GM23338 (cell line): ENCODE results near the gene SH2D3C. TPM values are rescaled to one million over a fixed set of nuclear protein-coding genes. Genes with fewer than 3 reads are reported as not detected.

ENCODE experiments used
- ATAC-seq: fragments of 200-7000 bp; cut with Tn5 transposase; 3 replicates; pipeline ENCODE4 v1.9.1; 2020
- DNase-seq: peaks from one replicate; pipeline ENCODE4 v3.0.0-alpha.2; 2015; ENCODE audit warnings: low spot score
- H2AFZ ChIP-seq: fragments of 200-600 bp; sonication (generic); 2 replicates; pipeline ENCODE4 v1.8.0; 2016; ENCODE audit warnings: antibody characterized with exemption, mild to moderate bottlenecking, moderate library complexity
- H3F3A ChIP-seq: fragments of 200-600 bp; sonication (generic); replicated peaks from 2 replicates; pipeline ENCODE4 v1.8.0; 2017; ENCODE audit warnings: antibody characterized with exemption, mixed run types, low read depth
- H3K27ac ChIP-seq: fragments of 200-600 bp; sonication (generic); 2 replicates; pipeline ENCODE4 v1.6.1; 2016; ENCODE audit warnings: low read depth
- H3K27me3 ChIP-seq: fragments of 200-600 bp; sonication (generic); 2 replicates; pipeline ENCODE4 v1.8.0; 2016; ENCODE audit warnings: mild to moderate bottlenecking, mixed run types, moderate library complexity; ENCODE audit not compliant: insufficient read depth
- H3K36me3 ChIP-seq: fragments of 200-600 bp; sonication (generic); 2 replicates; pipeline ENCODE4 v1.8.0; 2016; ENCODE audit warnings: mild to moderate bottlenecking; ENCODE audit not compliant: insufficient read depth
- H3K4me1 ChIP-seq: fragments of 200-600 bp; sonication (generic); 2 replicates; pipeline ENCODE4 v1.8.0; 2016; ENCODE audit warnings: mild to moderate bottlenecking, moderate library complexity; ENCODE audit not compliant: insufficient read depth
- H3K4me2 ChIP-seq: fragments of 200-600 bp; sonication (generic); 2 replicates; pipeline ENCODE4 v1.7.1; 2017; ENCODE audit warnings: mixed run types
- H3K4me3 ChIP-seq: fragments of 200-600 bp; sonication (generic); 2 replicates; pipeline ENCODE4 v1.6.1; 2016; ENCODE audit warnings: mixed run types
- H3K79me2 ChIP-seq: fragments of 200-600 bp; sonication (generic); replicated peaks from 2 replicates; pipeline ENCODE4 v1.8.0; 2017; ENCODE audit warnings: mild to moderate bottlenecking; ENCODE audit not compliant: insufficient read depth
- H3K9me2 ChIP-seq: fragments of 200-600 bp; sonication (generic); 2 replicates; pipeline ENCODE4 v1.8.0; 2017; ENCODE audit not compliant: insufficient read depth
- H4K20me1 ChIP-seq: fragments of 200-600 bp; sonication (generic); replicated peaks from 2 replicates; pipeline ENCODE4 v1.8.0; 2017; ENCODE audit warnings: mild to moderate bottlenecking; ENCODE audit not compliant: insufficient read depth
- H3K27ac Mint-ChIP-seq: 2 replicates; pipeline ENCODE4 v1.8.0; 2020; ENCODE audit warnings: inconsistent platforms, mild to moderate bottlenecking, moderate library complexity, mixed read lengths
- H3K27me3 Mint-ChIP-seq: 3 replicates; pipeline ENCODE4 v1.8.0; 2022; ENCODE audit warnings: low read depth, mild to moderate bottlenecking, moderate library complexity, mixed read lengths, inconsistent platforms; ENCODE audit not compliant: insufficient read depth, poor library complexity
- H3K36me3 Mint-ChIP-seq: 3 replicates; pipeline ENCODE4 v1.8.0; 2021; ENCODE audit warnings: low read depth, mild to moderate bottlenecking, inconsistent platforms, moderate library complexity, mixed read lengths
- H3K4me1 Mint-ChIP-seq: 3 replicates; pipeline ENCODE4 v1.8.0; 2020; ENCODE audit warnings: mild to moderate bottlenecking, inconsistent platforms, mixed read lengths
- H3K4me3 Mint-ChIP-seq: 3 replicates; pipeline ENCODE4 v1.8.0; 2021; ENCODE audit warnings: moderate library complexity, mild to moderate bottlenecking, inconsistent platforms, mixed read lengths
- H3K9me3 Mint-ChIP-seq: 3 replicates; pipeline ENCODE4 v1.8.0; 2020; ENCODE audit warnings: moderate library complexity, mild to moderate bottlenecking, inconsistent platforms, mixed read lengths
- EZH2 ChIP-seq: fragments of 200-600 bp; sonication (generic); IDR thresholded peaks from one replicate; pipeline ENCODE4 v1.8.0; 2017; ENCODE audit warnings: antibody characterized with exemption, mild to moderate bottlenecking, low read depth; ENCODE audit not compliant: unreplicated experiment
- JUNB ChIP-seq: IDR thresholded peaks from one replicate; pipeline ENCODE4 v1.6.1; 2016; ENCODE audit warnings: antibody characterized with exemption; ENCODE audit not compliant: unreplicated experiment
- NANOG ChIP-seq: IDR thresholded peaks from 2 replicates; pipeline ENCODE4 v1.6.1; 2016; ENCODE audit warnings: antibody characterized with exemption, borderline replicate concordance
- STAT1 ChIP-seq: IDR thresholded peaks from one replicate; pipeline ENCODE4 v1.6.1; 2016; ENCODE audit warnings: antibody characterized with exemption; ENCODE audit not compliant: unreplicated experiment
- ZNF114 ChIP-seq: fragments of 250-450 bp; sonication (Bioruptor Pico); IDR thresholded peaks from 2 replicates; pipeline ENCODE4 v1.5.0; 2020; ENCODE audit warnings: mild to moderate bottlenecking, moderate library complexity
- ZNF331 ChIP-seq: fragments of 250-450 bp; sonication (Bioruptor Pico); IDR thresholded peaks from 2 replicates; pipeline ENCODE4 v1.5.0; 2020; ENCODE audit warnings: low read depth, mild to moderate bottlenecking, moderate library complexity
- ZNF462 ChIP-seq: fragments of 250-450 bp; sonication (Bioruptor Pico); IDR thresholded peaks from 2 replicates; pipeline ENCODE4 v1.5.0; 2020; ENCODE audit warnings: mild to moderate bottlenecking, moderate library complexity
- polyA plus RNA-seq: library from polyadenylated mRNA; unstranded; fragments of >200 nt; fragmentation: Nextera tagmentation; extraction: Ambion mirVana; gene quantifications from 2 replicates; pipeline ENCODE4 v1.2.1, GENCODE V29; 2016
- total RNA-seq: library from RNA; depleted of rRNA; stranded (reverse); fragments of >200 nt; shearing (Covaris generic); gene quantifications from 2 replicates; pipeline ENCODE4 v1.2.3, GENCODE V29; 2014
- TF ChIP-seq, protein P1 (sequence below), 2 experiments: fragments of 200-600 bp in 1 of 2; sonication (generic) in 1 of 2; conservative IDR thresholded peaks; 2 replicates each; pipeline versions ENCODE4 v1.5.1 to v1.6.1; 2016 to 2017; ENCODE audit warnings: antibody characterized with exemption in 2 of 2, low read depth in 2 of 2, mild to moderate bottlenecking in 2 of 2, moderate library complexity in 1 of 2
- TF ChIP-seq, protein P2 (sequence below): IDR thresholded peaks from one replicate; pipeline ENCODE4 v1.6.1; 2018; ENCODE audit warnings: antibody characterized with exemption; ENCODE audit not compliant: unreplicated experiment

The SH2D3C gene
- total and polyA plus RNA-seq, 2 experiments from 2014 or later, result 4.2 to 4.5 TPM

DNA sequence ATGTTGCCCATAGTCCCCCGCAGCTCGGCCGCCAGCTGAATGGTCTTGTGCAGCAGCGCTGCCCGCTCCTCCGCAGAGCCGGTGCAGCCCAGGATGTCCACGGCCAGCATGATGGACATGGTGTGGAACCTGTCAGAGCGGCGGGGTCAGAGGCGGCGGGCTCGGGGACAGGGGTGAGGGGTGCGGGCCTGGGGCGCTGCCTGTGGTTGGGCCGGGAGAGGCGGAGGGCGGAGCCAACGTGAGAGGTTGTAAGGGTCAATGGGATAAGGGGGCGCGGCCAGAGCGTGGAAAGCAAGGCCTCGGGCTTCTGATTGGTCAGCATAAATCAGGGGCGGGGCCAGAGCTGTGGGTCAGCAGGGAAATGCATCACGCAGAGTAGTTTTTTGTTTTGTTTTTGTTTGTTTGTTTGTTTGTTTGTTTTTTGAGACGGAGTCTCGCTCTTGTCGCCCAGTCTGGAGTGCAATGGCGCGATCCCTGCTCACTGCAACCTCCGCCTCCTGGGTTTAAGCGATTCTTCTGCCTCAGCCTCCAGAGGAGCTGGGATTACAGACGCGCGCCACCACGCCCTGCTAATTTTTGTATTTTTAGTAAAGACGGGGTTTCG is 36.5 kb downstream of the SH2D3C start:
- Histone ChIP-seq H2AFZ (peak overlapping the region; percentile 85; the same call in 1 of the 2 replicates), H3K36me3 (no peaks in the 10 kb centered on the region), H3K27me3 (no peaks in the 10 kb centered on the region), H3F3A (0 out of 2 replicates have a peak, but pooled peaks cover 6% of the 10 kb centered on the region), H3K27ac (peak overlapping the region; percentile 90), H3K9me2 (no peaks in the 10 kb centered on the region), H4K20me1 (no peaks in the 10 kb centered on the region; the same call in 1 of the 2 replicates), H3K4me1 (no peaks in the 10 kb centered on the region; the same call in 1 of the 2 replicates), H3K4me2 (peak overlapping the region; percentile 95), H3K79me2 (no peaks in the 10 kb centered on the region), H3K4me3 (peak overlapping the region; percentile 80)
- ATAC-seq (peak; percentile 91), DNase-seq (peak; percentile 99)
- Mint-ChIP-seq H3K27me3 (peaks cover 9% of the 10 kb centered on the region), H3K36me3 (no peaks in the 10 kb centered on the region), H3K9me3 (no peaks in the 10 kb centered on the region), H3K4me1 (peaks cover 6% of the 10 kb centered on the region; the same call in 2 of the 3 replicates), H3K4me3 (peak overlapping the region; percentile 85), H3K27ac (peak overlapping the region; percentile 80)
- no peak for TF ChIP-seq ZNF462
- no peak for TF ChIP-seq ZNF331

GRCh38 chr9:127739614-127740330 is 38.7 kb downstream of the SH2D3C start:
- H3K27me3 ChIP-seq, result no peaks in the 10 kb centered on the region
- H3K36me3 ChIP-seq, result no peaks in the 10 kb centered on the region
- no peak overlapping the region for H3K4me2 ChIP-seq
- no peak overlapping the region for H3K4me3 Mint-ChIP-seq
- H4K20me1 ChIP-seq, result no peaks in the 10 kb centered on the region; the same call in 1 of the 2 replicates
- H3K9me3 Mint-ChIP-seq, result no peaks in the 10 kb centered on the region; the same call in 2 of the 3 replicates
- peaks cover 6% of the 10 kb centered on the region for H3K4me1 Mint-ChIP-seq
- ATAC-seq (no peak), DNase-seq (no peak)
- H3K79me2 ChIP-seq, result no peaks in the 10 kb centered on the region
- H3K27ac Mint-ChIP-seq, result no peak overlapping the region
- no peaks in the 10 kb centered on the region for H3K36me3 Mint-ChIP-seq
- H3K27me3 Mint-ChIP-seq, result peaks cover 11% of the 10 kb centered on the region
- H3K4me3 ChIP-seq, result no peak overlapping the region
- H3K4me1 ChIP-seq, result peaks cover 2% of the 10 kb centered on the region; the same call in 1 of the 2 replicates
- no peak overlapping the region for H3K27ac ChIP-seq
- no peaks in the 10 kb centered on the region for H3K9me2 ChIP-seq
- H3F3A ChIP-seq, result 0 out of 2 replicates have a peak, but pooled peaks cover 3% of the 10 kb centered on the region
- H2AFZ ChIP-seq, result no peak overlapping the region
- TF ChIP-seq NANOG (no peak), JUNB (no peak), EZH2 (no peak), STAT1 (no peak), ZNF114 (CRISPR knock-in tag) (no peak)
- TF ChIP-seq, protein P1, sequence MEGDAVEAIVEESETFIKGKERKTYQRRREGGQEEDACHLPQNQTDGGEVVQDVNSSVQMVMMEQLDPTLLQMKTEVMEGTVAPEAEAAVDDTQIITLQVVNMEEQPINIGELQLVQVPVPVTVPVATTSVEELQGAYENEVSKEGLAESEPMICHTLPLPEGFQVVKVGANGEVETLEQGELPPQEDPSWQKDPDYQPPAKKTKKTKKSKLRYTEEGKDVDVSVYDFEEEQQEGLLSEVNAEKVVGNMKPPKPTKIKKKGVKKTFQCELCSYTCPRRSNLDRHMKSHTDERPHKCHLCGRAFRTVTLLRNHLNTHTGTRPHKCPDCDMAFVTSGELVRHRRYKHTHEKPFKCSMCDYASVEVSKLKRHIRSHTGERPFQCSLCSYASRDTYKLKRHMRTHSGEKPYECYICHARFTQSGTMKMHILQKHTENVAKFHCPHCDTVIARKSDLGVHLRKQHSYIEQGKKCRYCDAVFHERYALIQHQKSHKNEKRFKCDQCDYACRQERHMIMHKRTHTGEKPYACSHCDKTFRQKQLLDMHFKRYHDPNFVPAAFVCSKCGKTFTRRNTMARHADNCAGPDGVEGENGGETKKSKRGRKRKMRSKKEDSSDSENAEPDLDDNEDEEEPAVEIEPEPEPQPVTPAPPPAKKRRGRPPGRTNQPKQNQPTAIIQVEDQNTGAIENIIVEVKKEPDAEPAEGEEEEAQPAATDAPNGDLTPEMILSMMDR (conservative IDR thresholded peaks at IDR 0.05; ENCODE audit: low read depth in 2 of 2), result no peak; a peak in 1 of 4 replicates
- TF ChIP-seq, protein P2, sequence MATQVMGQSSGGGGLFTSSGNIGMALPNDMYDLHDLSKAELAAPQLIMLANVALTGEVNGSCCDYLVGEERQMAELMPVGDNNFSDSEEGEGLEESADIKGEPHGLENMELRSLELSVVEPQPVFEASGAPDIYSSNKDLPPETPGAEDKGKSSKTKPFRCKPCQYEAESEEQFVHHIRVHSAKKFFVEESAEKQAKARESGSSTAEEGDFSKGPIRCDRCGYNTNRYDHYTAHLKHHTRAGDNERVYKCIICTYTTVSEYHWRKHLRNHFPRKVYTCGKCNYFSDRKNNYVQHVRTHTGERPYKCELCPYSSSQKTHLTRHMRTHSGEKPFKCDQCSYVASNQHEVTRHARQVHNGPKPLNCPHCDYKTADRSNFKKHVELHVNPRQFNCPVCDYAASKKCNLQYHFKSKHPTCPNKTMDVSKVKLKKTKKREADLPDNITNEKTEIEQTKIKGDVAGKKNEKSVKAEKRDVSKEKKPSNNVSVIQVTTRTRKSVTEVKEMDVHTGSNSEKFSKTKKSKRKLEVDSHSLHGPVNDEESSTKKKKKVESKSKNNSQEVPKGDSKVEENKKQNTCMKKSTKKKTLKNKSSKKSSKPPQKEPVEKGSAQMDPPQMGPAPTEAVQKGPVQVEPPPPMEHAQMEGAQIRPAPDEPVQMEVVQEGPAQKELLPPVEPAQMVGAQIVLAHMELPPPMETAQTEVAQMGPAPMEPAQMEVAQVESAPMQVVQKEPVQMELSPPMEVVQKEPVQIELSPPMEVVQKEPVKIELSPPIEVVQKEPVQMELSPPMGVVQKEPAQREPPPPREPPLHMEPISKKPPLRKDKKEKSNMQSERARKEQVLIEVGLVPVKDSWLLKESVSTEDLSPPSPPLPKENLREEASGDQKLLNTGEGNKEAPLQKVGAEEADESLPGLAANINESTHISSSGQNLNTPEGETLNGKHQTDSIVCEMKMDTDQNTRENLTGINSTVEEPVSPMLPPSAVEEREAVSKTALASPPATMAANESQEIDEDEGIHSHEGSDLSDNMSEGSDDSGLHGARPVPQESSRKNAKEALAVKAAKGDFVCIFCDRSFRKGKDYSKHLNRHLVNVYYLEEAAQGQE, result no peak
